ENCODE measurements around the gene TNMD. TPM values are rescaled to one million over a fixed set of nuclear protein-coding genes. Genes with fewer than 3 reads are reported as not detected.

TNMD gene
- total and polyA plus RNA-seq, 7 experiments from 2014 or later, result not detected

DNA sequence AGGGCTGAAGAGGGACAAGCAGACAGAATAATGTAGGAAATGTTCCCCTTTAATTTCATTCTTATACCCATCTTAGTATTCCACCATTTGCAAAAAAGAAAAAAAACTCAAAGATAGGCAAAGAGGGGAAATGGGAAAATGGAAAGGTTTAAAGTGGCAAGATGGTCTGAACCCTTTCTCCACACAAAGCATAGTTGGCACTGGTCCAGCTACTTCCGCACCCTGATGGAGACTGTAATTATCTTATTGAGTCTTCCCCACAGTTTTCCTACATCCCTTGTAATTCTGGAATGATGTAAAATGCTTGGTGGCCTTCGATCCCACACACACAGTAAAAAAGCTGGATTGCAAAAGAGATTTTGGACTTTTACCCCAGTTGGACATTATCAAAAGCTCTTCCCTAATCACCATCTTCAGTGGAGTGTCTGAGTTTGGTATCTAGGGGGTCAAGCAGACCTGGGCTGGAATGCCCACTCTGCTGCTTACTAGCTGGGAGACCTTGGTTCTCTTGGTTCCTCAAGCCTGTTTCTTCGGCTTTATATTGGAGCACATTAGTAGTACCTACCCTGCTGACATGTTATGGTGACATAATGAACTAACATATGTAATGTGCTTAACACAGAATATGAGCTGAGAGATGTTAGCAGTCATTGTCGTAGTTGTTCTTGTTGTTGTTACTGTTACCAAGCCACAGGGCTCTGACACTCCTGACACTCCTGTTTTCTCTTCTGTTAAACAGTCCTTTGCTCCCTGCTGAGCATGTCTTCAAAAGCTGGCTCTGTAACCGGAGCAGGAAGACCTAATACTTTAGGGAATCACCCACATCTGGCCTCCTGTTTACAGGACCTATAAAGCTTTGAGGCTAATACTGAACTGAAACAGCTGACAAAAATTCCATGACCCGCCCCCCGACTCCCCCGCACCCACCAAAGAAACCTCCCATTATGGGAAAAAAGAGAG lies 64.0 kb downstream of the TNMD start:
- Mint-ChIP-seq H3K4me1 (peaks cover 0 to 2% (median 0%) of the 10 kb centered on the region in 7 donors), H3K4me3 (no peak overlapping the region), H3K36me3 (no peaks in the 10 kb centered on the region), H3K9me3 (no peaks in the 10 kb centered on the region), H3K27me3 (peaks cover 4 to 7% (median 5%) of the 10 kb centered on the region in 5 donors), H3K27ac (no peak overlapping the region)
- no peaks in the 10 kb centered on the region for H3K9me3 ChIP-seq (ENCODE audit: control insufficient read depth in 2 of 3, low read length in 3 of 3)
- intact Hi-C loops (cut with micrococcal nuclease), result no loop called here
- ATAC-seq (no peak), DNase-seq (no peak)
- H3K27ac ChIP-seq (ENCODE audit: low read depth, low read length), result no peak overlapping the region
- no peak overlapping the region for H3K4me3 ChIP-seq (ENCODE audit: low read length)
- no peaks in the 10 kb centered on the region for H3K4me1 ChIP-seq (ENCODE audit: control insufficient read depth in 2 of 2, insufficient read depth in 2 of 2, low read length in 2 of 2)
- no peaks in the 10 kb centered on the region for H3K36me3 ChIP-seq (ENCODE audit: control insufficient read depth in 2 of 3, insufficient read depth in 3 of 3, low read length in 3 of 3)
- ChIA-PET POLR2A (no interaction called here), CTCF (no interaction called here)
- no peaks in the 10 kb centered on the region for H3K27me3 ChIP-seq (ENCODE audit: control insufficient read depth in 2 of 2, insufficient read depth in 2 of 2, low read length in 2 of 2)

Other genes with a start within 250 kb of the TNMD start
- gene PCDH19, start 174.7 kb upstream of the TNMD start, total RNA-seq, result under 1 TPM in 3 of 5 experiments, not detected in 2; 0.05 TPM
- not detected for gene PCDH19, start 174.7 kb upstream of the TNMD start, polyA plus RNA-seq
- 1 to 10 TPM in 4 of 5 experiments, not detected in 1; 1.0 to 2.3 (median 1.9) TPM for gene TSPAN6, start 51.9 kb downstream of the TNMD start, total RNA-seq
- 1 to 10 TPM; 4.1 to 7.7 TPM for gene TSPAN6, start 51.9 kb downstream of the TNMD start, polyA plus RNA-seq
- gene SRPX2, start 59.3 kb downstream of the TNMD start, total RNA-seq, result not detected
- gene SRPX2, start 59.3 kb downstream of the TNMD start, polyA plus RNA-seq, result not detected
- gene SYTL4, start 147.2 kb downstream of the TNMD start, total RNA-seq, result under 1 TPM in 1 of 5 experiments, not detected in 4; 0.39 TPM
- not detected for gene SYTL4, start 147.2 kb downstream of the TNMD start, polyA plus RNA-seq
- gene CSTF2, start 235.5 kb downstream of the TNMD start, total RNA-seq, result 10 to 100 TPM in 3 of 5 experiments, 1 to 10 TPM in 2; 8.6 to 41.8 (median 16.1) TPM
- gene CSTF2, start 235.5 kb downstream of the TNMD start, polyA plus RNA-seq, result 10 to 100 TPM in 1 of 2 donors, 1 to 10 TPM in 1; 9.4 to 19.5 TPM